ENCODE measurements around the gene AKT1.

The AKT1 gene

GRCh38 chr14:104798300-104799243 is 3.0 kb upstream of the AKT1 start:
- DNase-seq = no peak

GRCh38 chr14:104797115-104798044 is 1.8 kb upstream of the AKT1 start:
- DNase-seq = no peak

- no peak for DNase-seq
Measured at GRCh38 chr14:104796687-104797081, 1.1 kb upstream of the AKT1 start.

GRCh38 chr14:104795781-104796686 is 486 bp upstream of the AKT1 start:
- DNase-seq = peak; percentile 59 to 72

- peak in 1 of 2 experiments; percentile 46 for DNase-seq
Measured at GRCh38 chr14:104794631-104794992, 936 bp downstream of the AKT1 start.

- peak; percentile 75 to 78 for DNase-seq
Measured at GRCh38 chr14:104794099-104794498, 1.4 kb downstream of the AKT1 start.

- no peak for DNase-seq
Measured at GRCh38 chr14:104793703-104793959, 1.9 kb downstream of the AKT1 start.

GRCh38 chr14:104792945-104793702 is 2.4 kb downstream of the AKT1 start:
- DNase-seq = no peak

- no peak for DNase-seq
Measured at GRCh38 chr14:104792101-104792884, 3.3 kb downstream of the AKT1 start.

GRCh38 chr14:104791425-104791824 is 4.1 kb downstream of the AKT1 start:
- DNase-seq = no peak

GRCh38 chr14:104789752-104790743 is 5.5 kb downstream of the AKT1 start:
- DNase-seq = no peak

- no peak for DNase-seq
Measured at GRCh38 chr14:104788873-104789663, 6.5 kb downstream of the AKT1 start.

- DNase-seq = no peak
Measured at GRCh38 chr14:104788161-104788818, 7.3 kb downstream of the AKT1 start.

GRCh38 chr14:104787736-104788135 is 7.8 kb downstream of the AKT1 start:
- no peak for DNase-seq

GRCh38 chr14:104786726-104787675 is 8.5 kb downstream of the AKT1 start:
- DNase-seq = no peak

- DNase-seq = no peak
Measured at GRCh38 chr14:104786091-104786586, 9.4 kb downstream of the AKT1 start.

GRCh38 chr14:104785708-104786080 is 9.9 kb downstream of the AKT1 start:
- DNase-seq = no peak

Data from activated T-cell treated with anti-CD3 and anti-CD28 coated beads, Interleukin-2, amount 50 U/mL, for 48 hours (primary cell).